Prostate gland (tissue), 2 donors: ENCODE results near the gene UNC5A.

ENCODE experiments used
- POLR2A ChIP-seq: fragments of 450-650 bp; IDR thresholded peaks from one replicate; pipeline ENCODE4 v1.6.1; 2016; ENCODE audit warnings: antibody characterized with exemption, mild to moderate bottlenecking
- POLR2AphosphoS5 ChIP-seq: sonication (generic); formaldehyde crosslinking; IDR thresholded peaks from one replicate; pipeline ENCODE4 v1.6.1; 2017; ENCODE audit warnings: antibody characterized with exemption
- TF ChIP-seq, protein P1 (sequence below), 4 experiments: fragments of 200-600 bp in 2 of 4; fragments of 450-650 bp in 2 of 4; sonication (generic) in 2 of 4; IDR thresholded peaks; 1 replicate in 3 of 4; 2 replicates in 1 of 4; pipeline ENCODE4 v1.5.1; 2016 to 2019; ENCODE audit warnings: antibody characterized with exemption in 4 of 4, mild to moderate bottlenecking in 2 of 4, moderate library complexity in 2 of 4

DNA sequence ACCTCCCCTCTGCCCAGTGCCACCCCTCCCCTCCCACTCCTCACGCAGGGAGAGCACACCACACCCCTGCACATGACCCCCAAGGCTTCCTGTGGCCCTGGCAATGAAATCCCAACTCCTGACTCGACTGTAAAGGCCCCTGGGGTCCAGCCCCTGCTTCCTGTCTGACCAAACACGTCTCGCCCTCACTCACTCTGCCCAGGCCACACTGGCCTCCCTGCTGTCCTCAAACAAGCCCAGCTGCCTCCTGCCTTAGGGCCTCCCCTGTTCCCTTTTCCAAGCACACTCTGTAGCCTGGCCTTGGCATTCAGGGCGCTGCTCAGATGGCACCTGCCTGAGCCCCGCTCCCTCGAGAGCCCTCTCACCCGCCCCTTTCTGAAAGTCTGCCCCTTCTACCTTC is 46.4 kb downstream of the UNC5A start:
- TF ChIP-seq POLR2A (no peak), POLR2AphosphoS5 (no peak)
- TF ChIP-seq, protein P1, sequence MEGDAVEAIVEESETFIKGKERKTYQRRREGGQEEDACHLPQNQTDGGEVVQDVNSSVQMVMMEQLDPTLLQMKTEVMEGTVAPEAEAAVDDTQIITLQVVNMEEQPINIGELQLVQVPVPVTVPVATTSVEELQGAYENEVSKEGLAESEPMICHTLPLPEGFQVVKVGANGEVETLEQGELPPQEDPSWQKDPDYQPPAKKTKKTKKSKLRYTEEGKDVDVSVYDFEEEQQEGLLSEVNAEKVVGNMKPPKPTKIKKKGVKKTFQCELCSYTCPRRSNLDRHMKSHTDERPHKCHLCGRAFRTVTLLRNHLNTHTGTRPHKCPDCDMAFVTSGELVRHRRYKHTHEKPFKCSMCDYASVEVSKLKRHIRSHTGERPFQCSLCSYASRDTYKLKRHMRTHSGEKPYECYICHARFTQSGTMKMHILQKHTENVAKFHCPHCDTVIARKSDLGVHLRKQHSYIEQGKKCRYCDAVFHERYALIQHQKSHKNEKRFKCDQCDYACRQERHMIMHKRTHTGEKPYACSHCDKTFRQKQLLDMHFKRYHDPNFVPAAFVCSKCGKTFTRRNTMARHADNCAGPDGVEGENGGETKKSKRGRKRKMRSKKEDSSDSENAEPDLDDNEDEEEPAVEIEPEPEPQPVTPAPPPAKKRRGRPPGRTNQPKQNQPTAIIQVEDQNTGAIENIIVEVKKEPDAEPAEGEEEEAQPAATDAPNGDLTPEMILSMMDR (IDR thresholded peaks at IDR 0.05) = no peak
